ENCODE data around the gene HAAO.
"Not testable (repeated sequence)": the region's sequence is repeated elsewhere in the genome, so short reads cannot be mapped to it uniquely, and the experiment has no call there.

HAAO gene

DNA sequence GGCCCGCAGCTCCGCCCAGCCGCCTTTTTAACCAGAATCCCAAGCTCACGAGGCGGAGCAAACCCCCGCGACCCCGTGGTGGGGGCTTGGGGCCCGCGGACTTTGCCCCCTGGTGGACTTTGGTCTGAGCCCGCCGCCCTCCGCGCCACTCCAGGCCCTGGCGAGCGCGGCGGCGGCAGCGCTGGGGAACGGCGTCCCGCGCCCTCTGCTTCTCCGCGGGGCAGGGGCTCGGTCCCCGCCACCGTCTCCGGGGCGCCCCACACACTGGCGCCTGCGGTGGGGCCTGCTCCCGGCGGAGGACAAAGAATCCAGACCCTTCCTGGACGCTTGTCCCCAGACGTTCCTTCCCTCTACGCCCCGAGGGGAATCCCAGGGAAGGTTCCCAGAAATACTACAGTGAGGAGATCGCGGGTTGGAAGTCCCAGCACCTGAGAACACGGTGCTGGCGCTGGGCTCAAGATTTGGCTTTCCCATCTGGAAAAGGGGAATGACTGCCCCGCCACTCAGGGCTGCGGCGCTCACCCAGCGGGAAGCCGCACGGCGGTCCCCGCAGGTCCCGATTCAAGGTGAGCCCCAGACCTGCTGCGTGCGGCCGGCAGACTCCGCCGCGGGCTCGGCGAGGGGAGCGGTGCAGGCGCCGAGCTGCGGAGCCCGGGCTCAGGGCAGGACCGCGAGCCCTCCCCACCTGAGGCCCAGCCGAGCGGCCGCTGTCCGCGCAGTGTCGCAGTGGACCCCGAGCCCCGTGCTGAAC lies at the start of gene HAAO:
Gene HAAO, minus strand, starts transcription at position 1 of the 751 bp plus-strand sequence. CDS start 47 bp downstream, outside the sequence.
- no peak for DNase-seq

GRCh38 chr2:42841344-42841743 lies 49.0 kb upstream of the HAAO start:
- DNase-seq = no peak

DNA sequence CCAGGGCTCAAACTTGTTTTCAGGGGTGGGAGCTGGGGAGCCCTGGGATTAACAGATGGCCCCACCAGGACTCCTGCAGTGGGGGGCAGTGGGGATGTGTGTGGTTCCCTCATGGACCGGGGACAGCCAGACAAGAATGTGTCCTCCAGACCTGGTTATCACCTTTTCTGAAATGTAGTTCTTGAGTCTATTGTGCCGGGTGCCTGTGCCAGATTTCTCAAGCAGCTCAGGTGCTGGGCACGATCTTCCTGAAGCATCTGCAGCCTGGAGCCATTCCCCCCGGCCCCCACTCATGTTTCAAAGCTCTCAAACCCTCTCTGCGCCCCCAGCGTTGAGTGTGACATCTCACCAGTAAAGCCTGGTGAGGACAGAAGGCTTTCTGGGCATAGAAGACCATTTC lies 48.4 kb upstream of the HAAO start:
- no peak for DNase-seq

GRCh38 chr2:42839809-42840501 lies 47.6 kb upstream of the HAAO start:
- no peak for DNase-seq

GRCh38 chr2:42838133-42838532 lies 45.8 kb upstream of the HAAO start:
- DNase-seq = no peak

DNA sequence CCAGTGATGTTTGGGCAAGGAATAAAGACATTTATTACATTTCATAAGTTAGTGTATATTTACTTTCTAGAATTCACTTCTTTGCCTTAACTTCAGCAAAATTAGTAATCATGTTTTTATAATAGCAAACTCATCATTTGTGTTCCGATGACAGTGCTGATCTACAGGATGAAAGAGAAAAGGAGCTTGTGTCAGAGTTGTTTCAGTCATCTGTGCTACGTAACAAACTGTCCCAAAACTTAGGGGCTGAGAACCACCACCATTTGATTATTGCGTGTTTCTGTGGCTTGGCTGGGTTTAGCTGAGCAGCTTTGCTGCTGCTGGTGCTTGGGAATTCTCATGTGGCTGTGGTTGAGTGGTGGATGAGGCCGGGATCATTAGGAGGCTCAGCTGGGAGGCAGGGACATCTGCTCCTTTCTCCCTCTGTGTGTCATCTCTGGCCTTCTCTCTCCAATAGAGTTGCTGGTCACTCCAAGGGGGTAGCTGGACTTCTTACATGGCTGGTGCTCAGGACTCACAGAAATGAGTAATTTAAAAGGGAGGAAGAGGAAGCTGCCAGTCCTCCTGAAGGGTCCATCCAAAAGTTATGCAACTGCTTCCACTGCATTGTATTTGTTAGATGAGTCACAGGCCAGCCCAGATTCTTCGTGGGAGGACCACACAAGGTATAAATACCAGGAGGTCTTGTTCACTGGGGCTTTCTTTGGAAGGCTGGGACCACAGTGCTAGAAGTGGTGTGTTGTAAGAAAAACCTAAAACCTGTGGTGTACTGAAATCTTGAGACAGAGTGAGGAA lies 43.4 kb upstream of the HAAO start:
- peak; percentile 19 to 81 for DNase-seq

GRCh38 chr2:42834161-42834560 lies 41.8 kb upstream of the HAAO start:
- DNase-seq = no peak

DNA sequence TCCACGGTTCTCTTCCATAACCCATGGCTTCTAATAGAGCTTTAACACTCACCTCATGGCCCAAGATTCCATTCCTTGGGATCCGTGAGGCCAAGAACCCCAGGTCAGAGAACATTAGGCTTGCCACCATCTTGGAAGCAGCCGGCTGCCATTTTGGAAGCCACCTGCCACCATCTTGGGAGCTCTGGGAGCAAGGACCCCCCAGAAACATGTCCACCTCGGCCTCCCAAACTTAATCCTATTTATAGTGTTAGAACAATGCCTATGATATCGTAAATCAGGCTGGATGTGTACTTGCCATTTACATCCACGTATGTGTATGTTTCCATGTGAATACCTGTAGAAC lies 39.9 kb upstream of the HAAO start:
- no peak for DNase-seq

DNA sequence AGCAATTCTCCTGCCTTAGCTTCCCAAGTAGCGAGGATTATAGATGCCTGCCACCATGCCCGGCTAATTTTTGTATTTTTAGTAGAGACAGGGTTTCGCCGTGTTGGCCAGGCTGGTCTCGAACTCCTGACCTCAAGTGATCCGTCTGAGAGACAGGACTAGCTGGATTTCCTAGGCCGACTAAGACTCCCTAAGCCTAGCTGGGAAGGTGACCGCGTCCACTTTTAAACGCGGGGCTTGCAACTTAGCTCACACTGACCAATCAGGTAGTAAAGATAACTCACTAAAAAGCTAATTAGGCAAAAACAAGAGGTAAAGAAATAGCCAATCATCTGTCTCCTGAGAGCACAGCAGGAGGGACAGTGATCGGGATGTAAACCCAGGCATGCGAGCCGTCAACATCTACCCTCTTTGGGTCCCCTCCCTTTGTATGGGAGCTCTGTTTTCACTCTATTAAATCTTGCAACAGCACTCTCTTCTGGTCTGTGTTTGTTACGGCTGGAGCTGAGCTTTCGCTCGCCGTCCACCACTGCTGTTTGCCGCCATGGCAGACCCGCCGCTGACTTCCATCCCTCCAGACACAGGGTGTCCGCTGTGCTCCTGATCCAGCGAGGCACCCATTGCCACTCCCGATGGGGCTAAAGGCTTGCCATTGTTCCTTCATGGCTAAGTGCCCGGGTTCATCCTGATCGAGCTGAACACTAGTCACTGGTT lies 39.3 kb upstream of the HAAO start:
- DNase-seq = not testable (repeated sequence)

DNA sequence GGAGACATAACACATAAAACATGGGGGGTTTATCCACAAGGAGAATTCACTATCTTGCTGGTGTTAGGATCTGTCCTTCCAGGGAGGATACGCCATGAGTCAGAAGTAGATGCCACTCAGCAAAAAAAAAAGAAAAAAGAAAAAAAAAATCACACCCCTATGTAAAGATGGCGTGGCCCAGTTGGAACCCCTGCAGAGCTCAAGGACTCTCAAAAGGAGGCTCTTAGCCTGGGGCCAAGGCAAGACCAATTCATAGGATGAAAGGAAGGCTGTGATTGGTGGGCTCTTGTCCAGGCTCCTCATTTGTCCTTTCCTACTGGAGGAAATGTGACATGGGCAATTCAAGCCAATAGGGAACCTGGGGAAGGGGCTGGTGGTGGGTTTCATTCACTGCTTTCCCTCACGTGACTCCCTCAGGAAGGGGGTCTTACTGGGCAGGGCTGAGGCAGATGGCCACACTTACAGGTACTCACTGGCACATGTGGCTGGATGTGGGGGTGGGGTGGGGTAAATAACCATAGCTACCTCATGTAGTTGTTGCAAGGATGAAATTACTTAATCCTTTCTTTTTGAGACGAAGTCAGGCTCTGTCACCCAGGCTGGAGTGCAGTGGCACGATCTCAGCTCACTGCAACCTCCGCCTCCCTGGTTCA lies 38.7 kb upstream of the HAAO start:
- DNase-seq = no peak

DNA sequence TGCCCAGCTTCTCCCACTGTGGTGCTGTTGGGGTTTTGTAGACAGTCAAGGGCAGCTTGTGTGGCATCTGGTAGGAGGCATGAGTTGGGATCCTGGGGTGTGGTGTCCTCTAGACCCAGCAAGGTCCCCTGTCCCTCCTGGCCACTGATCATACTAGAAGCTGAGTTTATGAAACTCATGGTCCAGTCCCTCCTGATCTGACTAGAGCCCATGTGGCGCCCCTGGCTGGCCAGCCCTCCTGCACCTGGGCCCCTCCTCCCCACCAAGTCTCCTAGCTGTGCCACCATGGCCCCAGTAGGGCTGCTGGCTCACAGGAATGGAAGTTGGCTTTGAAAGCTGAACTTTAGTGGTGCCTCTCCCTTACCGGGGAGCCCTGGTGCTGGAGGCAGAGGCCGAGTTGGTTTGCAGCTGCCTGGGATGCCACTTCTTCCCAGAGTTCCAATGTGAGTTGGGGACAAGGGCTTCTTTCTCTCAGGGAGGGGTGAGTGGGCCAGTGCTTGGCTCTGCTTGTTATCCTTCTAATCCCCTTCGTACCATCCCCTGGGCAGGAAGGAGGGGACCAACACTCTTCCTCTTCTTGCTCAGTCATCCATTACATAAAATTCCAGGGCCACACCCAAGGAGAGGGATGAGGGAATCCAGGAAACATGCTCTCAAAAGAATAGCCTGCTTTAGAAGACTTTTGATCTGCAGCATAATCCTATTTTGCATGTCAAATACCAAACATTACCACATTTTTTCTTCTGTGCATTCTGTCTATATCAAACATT lies 37.5 kb upstream of the HAAO start:
- no peak for DNase-seq

DNA sequence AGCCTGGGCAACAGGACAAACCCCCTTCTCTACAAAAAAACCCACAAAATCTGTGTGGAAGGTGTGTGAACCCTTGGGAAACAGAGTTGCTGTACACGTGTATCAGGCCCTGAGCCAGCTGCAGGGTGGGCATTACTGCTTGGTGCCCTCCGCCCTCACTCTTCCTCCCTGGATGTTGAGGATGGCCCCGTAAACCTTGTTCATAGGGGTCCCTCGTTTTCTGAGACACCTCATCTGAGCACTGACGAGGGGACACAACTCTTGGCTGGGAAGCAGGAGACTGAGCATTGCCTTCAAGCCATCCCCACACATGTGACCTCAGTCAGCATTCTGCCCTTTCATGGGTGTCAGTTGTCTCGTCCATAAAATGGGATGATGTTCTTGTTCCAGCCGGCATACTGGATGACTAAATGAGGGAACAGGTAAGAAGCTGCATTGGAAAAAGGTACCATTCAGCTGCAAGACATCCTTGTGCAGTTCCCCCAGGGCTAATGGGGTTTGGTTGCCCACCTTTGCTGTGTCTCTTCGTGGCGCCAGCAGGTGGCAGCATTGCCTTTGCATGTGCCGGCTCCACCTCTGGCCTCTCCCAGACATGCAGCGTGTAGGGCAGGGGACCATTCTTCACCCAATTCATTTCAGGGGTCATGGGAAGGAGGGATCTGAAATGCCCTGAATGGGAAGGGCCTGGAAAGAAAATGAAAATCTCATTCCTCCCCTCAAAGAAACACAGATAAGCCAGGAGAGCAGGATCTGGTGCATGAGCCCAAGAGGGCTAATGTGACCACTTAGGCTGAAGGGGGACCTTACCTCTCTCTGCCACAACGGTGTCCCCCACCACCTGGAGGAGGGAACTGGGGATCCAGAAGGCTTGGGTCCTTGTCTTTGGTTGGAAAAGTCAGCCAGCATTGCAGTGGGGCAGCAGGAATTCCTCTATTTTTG lies 36.4 kb upstream of the HAAO start:
- DNase-seq = peak; percentile 27 to 52

GRCh38 chr2:42827647-42828486 lies 35.5 kb upstream of the HAAO start:
- DNase-seq = peak; percentile 58 to 69

DNA sequence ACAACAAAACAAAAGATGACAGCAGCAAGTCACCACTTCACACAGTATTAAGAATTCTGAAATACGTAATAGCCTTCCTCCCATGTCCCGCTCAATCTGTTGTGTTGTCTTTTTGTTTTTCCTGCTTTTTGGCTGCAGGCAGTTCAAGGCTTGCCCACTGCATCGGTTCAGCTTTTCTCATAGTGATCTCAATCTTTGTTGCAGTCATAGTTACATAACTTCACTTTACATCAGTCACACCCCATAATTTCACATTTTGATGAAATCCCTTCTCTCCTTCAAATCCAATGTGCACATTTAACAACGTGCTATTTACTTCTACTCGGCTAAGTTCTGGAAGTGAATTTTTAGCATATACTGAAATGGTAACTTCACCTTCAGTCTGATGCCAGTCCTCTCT lies 33.8 kb upstream of the HAAO start:
- no peak for DNase-seq

DNA sequence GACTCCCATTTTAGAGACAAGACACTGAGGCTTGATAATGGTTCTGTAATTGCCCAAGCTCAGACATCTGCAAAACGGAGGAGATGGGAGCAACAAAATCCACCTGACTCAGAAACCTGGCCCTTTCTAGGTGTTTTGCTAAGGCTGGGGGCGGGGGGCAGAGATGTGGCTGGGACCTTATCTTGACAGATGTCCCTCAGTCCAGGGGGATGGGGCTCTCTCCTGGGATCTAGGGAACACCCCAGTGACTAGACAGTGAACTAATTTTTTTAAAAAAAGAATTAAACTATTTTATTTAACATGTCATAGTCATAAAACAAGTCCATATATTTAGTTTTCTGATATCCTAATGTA lies 32.0 kb upstream of the HAAO start:
- no peak for DNase-seq

GRCh38 chr2:42823744-42824453 lies 31.5 kb upstream of the HAAO start:
- peak in 1 of 2 donors; percentile 37 for DNase-seq

DNA sequence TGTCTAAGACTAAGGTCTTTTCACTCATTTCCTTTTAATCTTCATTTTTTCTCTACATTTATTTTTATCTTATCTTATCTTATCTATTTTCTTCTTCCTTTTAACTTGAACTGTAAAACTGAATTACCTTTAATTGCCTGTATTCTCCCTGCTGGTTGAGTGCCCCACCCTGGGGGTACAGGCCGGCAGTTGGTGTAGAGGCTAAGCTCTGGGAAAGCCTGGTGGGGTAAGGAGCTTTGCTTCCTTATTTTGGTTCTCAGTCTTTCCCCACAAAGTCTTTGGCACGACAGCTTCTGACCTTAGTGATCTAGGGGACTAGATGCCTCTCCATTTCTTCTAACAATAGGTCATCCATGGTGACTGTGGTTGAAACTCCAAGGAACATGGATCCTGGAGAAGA lies 26.8 kb upstream of the HAAO start:
- no peak for DNase-seq

DNA sequence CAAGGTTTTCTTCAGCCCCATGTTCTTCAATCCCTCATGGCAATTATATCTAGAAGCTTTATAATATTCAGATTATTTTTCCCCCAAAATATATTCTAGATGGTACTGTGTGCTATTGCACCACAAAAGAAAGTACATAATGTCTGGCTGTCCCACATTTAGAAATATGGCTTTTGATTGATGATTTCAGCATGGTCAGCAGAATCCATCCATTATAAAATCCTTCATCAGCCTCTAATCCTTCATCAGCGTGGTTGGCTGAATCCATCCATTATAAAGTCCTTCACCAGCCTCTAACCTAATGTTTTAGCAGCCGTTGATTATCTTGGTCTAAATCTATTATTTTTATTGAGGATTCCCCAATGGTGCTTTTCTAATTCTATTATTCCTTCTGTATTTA lies 23.3 kb upstream of the HAAO start:
- no peak for DNase-seq

DNA sequence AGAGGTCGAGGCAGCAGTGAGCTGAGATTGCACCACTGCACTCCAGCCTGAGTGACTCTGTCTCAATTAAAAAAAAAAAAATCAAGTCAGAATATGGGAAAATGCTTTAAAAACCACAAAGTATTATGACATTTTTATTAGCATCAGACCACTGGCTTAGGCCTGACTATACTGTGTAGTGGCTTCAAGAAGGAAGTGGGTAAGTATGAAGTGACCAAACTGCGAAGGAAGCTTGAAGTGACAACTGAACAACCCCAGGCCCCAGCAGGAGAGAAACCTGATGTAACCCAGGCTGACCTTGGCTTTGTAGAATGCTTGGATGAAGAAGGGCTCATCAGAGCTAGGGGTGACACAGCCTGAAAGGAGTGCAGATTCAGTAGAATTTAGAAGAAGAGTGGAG lies 21.4 kb upstream of the HAAO start:
- DNase-seq = no peak

Data from bone marrow (tissue), 2 donors.